Sigmoid colon (tissue), 7 donors: ENCODE measurements around the gene PLA2G4D. TPM values are rescaled to one million over a fixed set of nuclear protein-coding genes. Genes with fewer than 3 reads are reported as not detected.

Experiments
- DNase-seq: peaks from one replicate; pipeline ENCODE4 v3.0.0-alpha.2; 2019
- H3K27ac ChIP-seq, 4 donors: fragments of 200-600 bp; sonication (generic); one replicate each; pipeline ENCODE4 v1.5.1; 2016 to 2019; ENCODE audit warnings: mild to moderate bottlenecking in 1 of 4
- H3K27me3 ChIP-seq, 3 donors: fragments of 200-600 bp; sonication (generic); one replicate each; pipeline ENCODE4 v1.5.1; 2019; ENCODE audit warnings: mild to moderate bottlenecking in 1 of 3
- H3K36me3 ChIP-seq, 4 donors: fragments of 200-600 bp; sonication (generic); one replicate each; pipeline ENCODE4 v1.5.1; 2016 to 2019
- H3K4me1 ChIP-seq, 4 donors: fragments of 200-600 bp; sonication (generic); one replicate each; pipeline ENCODE4 v1.5.1; 2017 to 2019
- H3K4me3 ChIP-seq, 4 donors: fragments of 200-600 bp; sonication (generic); one replicate each; pipeline ENCODE4 v1.5.1; 2017 to 2019; ENCODE audit warnings: mild to moderate bottlenecking in 2 of 4, moderate library complexity in 1 of 4
- H3K9me3 ChIP-seq, 4 donors: fragments of 200-600 bp in 3 of 4; sonication (generic) in 3 of 4; one replicate each; pipeline versions ENCODE4 v1.5.1 to v1.6.1; 2013 to 2019
- EP300 ChIP-seq, 4 donors: sonication (generic); formaldehyde crosslinking; IDR thresholded peaks; one replicate each; pipeline ENCODE4 v1.6.1; 2017; ENCODE audit warnings: antibody characterized with exemption in 4 of 4
- POLR2A ChIP-seq, 2 donors: fragments of 450-650 bp; IDR thresholded peaks; one replicate each; pipeline ENCODE4 v1.6.1; 2016; ENCODE audit warnings: antibody characterized with exemption in 2 of 2, mild to moderate bottlenecking in 2 of 2, moderate library complexity in 2 of 2
- POLR2AphosphoS5 ChIP-seq, 4 donors: sonication (generic); formaldehyde crosslinking; IDR thresholded peaks; one replicate each; pipeline ENCODE4 v1.6.1; 2017; ENCODE audit warnings: antibody characterized with exemption in 4 of 4
- WGBS, 2 donors: extraction: QIAGEN DNeasy Blood & Tissue Kit; methylation state at CpG; one replicate each; pipeline ENCODE4 v1.1.7; 2013; 5-methylcytosine and 5-hydroxymethylcytosine counted together
- intact Hi-C: fragments of 100-400 bp; cut with DNase I; formaldehyde crosslinking; loops from one replicate; pipeline ENCODE4 v1.15.1; 2023
- polyA plus RNA-seq, 3 donors: library from polyadenylated mRNA; stranded (reverse); fragments of 200-250 nt; gene quantifications; one replicate each; pipeline ENCODE4 v1.2.3, GENCODE V29; 2013
- total RNA-seq, 4 donors: library from RNA; depleted of rRNA; stranded (reverse); fragments of >200 nt; gene quantifications; one replicate each; pipeline ENCODE4 v1.1.0, GENCODE V29; 2016
- TF ChIP-seq, protein P1 (sequence below), 4 experiments: fragments of 450-650 bp in 3 of 4; fragments of 200-600 bp in 1 of 4; IDR thresholded peaks; one replicate each; pipeline ENCODE4 v1.5.1; 2016 to 2019; ENCODE audit warnings: antibody characterized with exemption in 4 of 4, mild to moderate bottlenecking in 3 of 4, moderate library complexity in 2 of 4
- donor health status: healthy with polysubstance abuse.
- donor health status: Bipolar disorder and iron deficiency.
- donor health status: healthy.

The PLA2G4D gene
- total and polyA plus RNA-seq, 7 donors, result under 0.01 to 0.31 (median 0.28) TPM; not detected in 4

- Histone ChIP-seq H3K4me3 (no peak overlapping the region), H3K27ac (no peak overlapping the region), H3K27me3 (peaks cover 0 to 2% (median 0%) of the 10 kb centered on the region in 3 donors), H3K9me3 (no peaks in the 10 kb centered on the region), H3K4me1 (no peaks in the 10 kb centered on the region), H3K36me3 (no peaks in the 10 kb centered on the region)
- TF ChIP-seq POLR2AphosphoS5 (IDR thresholded peaks at IDR 0.05) (no peak), POLR2A (IDR thresholded peaks at IDR 0.05) (no peak), EP300 (IDR thresholded peaks at IDR 0.05) (no peak)
- TF ChIP-seq, protein P1, sequence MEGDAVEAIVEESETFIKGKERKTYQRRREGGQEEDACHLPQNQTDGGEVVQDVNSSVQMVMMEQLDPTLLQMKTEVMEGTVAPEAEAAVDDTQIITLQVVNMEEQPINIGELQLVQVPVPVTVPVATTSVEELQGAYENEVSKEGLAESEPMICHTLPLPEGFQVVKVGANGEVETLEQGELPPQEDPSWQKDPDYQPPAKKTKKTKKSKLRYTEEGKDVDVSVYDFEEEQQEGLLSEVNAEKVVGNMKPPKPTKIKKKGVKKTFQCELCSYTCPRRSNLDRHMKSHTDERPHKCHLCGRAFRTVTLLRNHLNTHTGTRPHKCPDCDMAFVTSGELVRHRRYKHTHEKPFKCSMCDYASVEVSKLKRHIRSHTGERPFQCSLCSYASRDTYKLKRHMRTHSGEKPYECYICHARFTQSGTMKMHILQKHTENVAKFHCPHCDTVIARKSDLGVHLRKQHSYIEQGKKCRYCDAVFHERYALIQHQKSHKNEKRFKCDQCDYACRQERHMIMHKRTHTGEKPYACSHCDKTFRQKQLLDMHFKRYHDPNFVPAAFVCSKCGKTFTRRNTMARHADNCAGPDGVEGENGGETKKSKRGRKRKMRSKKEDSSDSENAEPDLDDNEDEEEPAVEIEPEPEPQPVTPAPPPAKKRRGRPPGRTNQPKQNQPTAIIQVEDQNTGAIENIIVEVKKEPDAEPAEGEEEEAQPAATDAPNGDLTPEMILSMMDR (IDR thresholded peaks at IDR 0.05), result no peak
- intact Hi-C loops, result no loop called here
- DNase-seq, result no peak
- 90 to 93% methylated on average over 6 of the region's 6 CpGs for WGBS, 2 donors
Observed at GRCh38 chr15:42038401-42038800, 56.0 kb downstream of the PLA2G4D start.

DNA sequence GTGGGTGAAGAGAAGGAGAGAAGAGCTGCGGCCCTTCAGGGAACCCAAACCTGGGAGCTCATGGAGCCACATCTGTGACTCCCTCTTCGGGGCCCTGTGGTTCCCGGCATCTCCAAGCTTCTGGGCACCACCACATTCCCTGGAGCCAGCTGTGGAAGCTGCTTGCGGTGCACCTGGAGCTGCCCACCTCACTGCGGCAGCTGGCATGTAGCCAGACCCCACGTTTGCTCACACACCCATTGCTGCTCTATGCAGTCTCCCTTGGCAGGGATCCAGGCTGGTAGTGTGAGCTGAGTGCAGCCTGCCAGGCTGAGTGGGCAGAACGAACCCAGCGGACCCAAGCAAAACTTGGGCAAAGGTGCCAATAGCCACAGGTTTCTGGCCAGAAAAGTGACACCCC, 56.7 kb downstream of the PLA2G4D start:
- Histone ChIP-seq H3K4me3 (no peak overlapping the region), H3K27ac (no peak overlapping the region), H3K4me1 (no peaks in the 10 kb centered on the region), H3K36me3 (no peaks in the 10 kb centered on the region), H3K27me3 (peaks cover 0 to 2% (median 0%) of the 10 kb centered on the region in 3 donors), H3K9me3 (no peaks in the 10 kb centered on the region)
- intact Hi-C loops, result no loop called here
- 32 to 67% methylated on average over 8 of the region's 8 CpGs for WGBS, 2 donors
- TF ChIP-seq POLR2AphosphoS5 (IDR thresholded peaks at IDR 0.05) (no peak), EP300 (IDR thresholded peaks at IDR 0.05) (no peak), POLR2A (IDR thresholded peaks at IDR 0.05) (no peak)
- TF ChIP-seq, protein P1 (IDR thresholded peaks at IDR 0.05), result no peak
- DNase-seq, result no peak

DNA sequence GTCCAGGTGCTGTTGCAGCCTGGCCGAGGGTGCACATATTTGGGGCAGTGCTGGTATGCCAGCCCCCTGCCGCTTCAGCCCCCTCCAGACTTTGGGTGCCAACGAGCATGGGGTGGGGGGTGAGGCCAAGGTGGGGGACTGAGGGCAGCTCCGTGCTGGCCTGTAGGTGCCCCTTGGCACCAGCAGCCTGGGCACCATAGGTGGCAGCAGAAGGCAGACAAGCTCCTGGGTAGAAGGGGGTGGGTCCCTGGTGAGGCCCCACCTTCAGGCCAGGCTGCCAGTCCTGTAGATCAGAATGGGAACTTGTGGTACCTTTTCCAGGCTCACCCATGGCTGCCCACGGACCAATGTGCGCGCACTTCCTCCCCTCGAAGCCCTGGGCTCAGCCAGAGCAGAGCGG, 57.4 kb downstream of the PLA2G4D start:
- H3K36me3 ChIP-seq, result no peaks in the 10 kb centered on the region
- no peak for TF ChIP-seq EP300 (IDR thresholded peaks at IDR 0.05)
- no peak for TF ChIP-seq POLR2AphosphoS5 (IDR thresholded peaks at IDR 0.05)
- TF ChIP-seq POLR2A (IDR thresholded peaks at IDR 0.05), result no peak
- TF ChIP-seq, protein P1 (IDR thresholded peaks at IDR 0.05), result no peak
- no peak for DNase-seq
- H3K27ac ChIP-seq, result no peak overlapping the region
- no peaks in the 10 kb centered on the region for H3K4me1 ChIP-seq
- intact Hi-C loops, result no loop called here
- H3K27me3 ChIP-seq, result peaks cover 0 to 2% (median 0%) of the 10 kb centered on the region in 3 donors
- no peak overlapping the region for H3K4me3 ChIP-seq
- WGBS, 2 donors, result 92% methylated on average over 9 of the region's 9 CpGs
- no peaks in the 10 kb centered on the region for H3K9me3 ChIP-seq

GRCh38 chr15:42036112-42036905, 58.1 kb downstream of the PLA2G4D start:
- Histone ChIP-seq H3K9me3 (no peaks in the 10 kb centered on the region), H3K27ac (no peak overlapping the region), H3K36me3 (no peaks in the 10 kb centered on the region), H3K4me1 (no peaks in the 10 kb centered on the region), H3K27me3 (no peaks in the 10 kb centered on the region), H3K4me3 (no peak overlapping the region)
- intact Hi-C loops, result no loop called here
- 90 to 95% methylated on average over 45 of the region's 45 CpGs for WGBS, 2 donors
- no peak for DNase-seq
- no peak for TF ChIP-seq POLR2AphosphoS5 (IDR thresholded peaks at IDR 0.05)
- TF ChIP-seq, protein P1 (IDR thresholded peaks at IDR 0.05), result no peak
- no peak for TF ChIP-seq EP300 (IDR thresholded peaks at IDR 0.05)
- no peak for TF ChIP-seq POLR2A (IDR thresholded peaks at IDR 0.05)

GRCh38 chr15:42035435-42035761, 59.0 kb downstream of the PLA2G4D start:
- no peaks in the 10 kb centered on the region for H3K4me1 ChIP-seq
- 20 to 26% methylated on average over 3 of the region's 3 CpGs for WGBS, 2 donors
- TF ChIP-seq POLR2AphosphoS5 (IDR thresholded peaks at IDR 0.05) (no peak), POLR2A (IDR thresholded peaks at IDR 0.05) (no peak), EP300 (IDR thresholded peaks at IDR 0.05) (no peak)
- TF ChIP-seq, protein P1 (IDR thresholded peaks at IDR 0.05), result no peak
- no peaks in the 10 kb centered on the region for H3K9me3 ChIP-seq
- intact Hi-C loops, result no loop called here
- H3K4me3 ChIP-seq, result no peak overlapping the region
- no peak for DNase-seq
- no peak overlapping the region for H3K27ac ChIP-seq
- no peaks in the 10 kb centered on the region for H3K36me3 ChIP-seq
- no peaks in the 10 kb centered on the region for H3K27me3 ChIP-seq
